GM18861 (cell line): ENCODE results near the gene RAB9B.

Experiments used
- ATAC-seq: cut with Tn5 transposase; IDR thresholded peaks from one replicate; pipeline ENCODE4 v1.9.1; 2021; ENCODE audit not compliant: unreplicated experiment

RAB9B gene

DNA sequence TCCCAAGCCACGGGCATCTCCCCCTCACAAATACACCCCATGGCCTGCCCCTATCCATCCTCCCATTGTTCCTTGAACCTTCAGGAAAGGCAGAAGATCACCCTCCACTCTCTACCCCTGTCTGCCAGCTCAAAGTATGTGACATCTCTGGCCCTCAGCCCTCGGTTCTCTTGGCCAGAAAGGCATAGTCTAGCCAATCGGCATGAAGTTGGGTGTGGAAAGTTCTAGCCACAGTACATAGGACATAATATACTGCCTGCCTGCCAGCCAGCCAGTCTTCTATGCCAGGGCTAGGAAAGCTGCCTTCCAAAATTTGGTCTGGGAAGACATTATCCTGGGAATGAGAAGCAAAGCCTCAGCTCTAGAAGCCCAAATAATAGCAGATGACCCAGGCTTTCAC, 58.6 kb downstream of the RAB9B start:
- no peak for ATAC-seq
